Hematopoietic multipotent progenitor cell (in vitro differentiated cells): ENCODE data around the gene WDPCP. TPM values are rescaled to one million over a fixed set of nuclear protein-coding genes. Genes with fewer than 3 reads are reported as not detected.
"Not testable (repeated sequence)": the region's sequence is repeated elsewhere in the genome, so short reads cannot be mapped to it uniquely, and the experiment has no call there.

Source experiments
- DNase-seq, 3 donors: peaks; one replicate each; pipeline ENCODE4 v3.0.0-alpha.2; 2011 to 2015; ENCODE audit warnings: low read depth in 2 of 3, low spot score in 2 of 3
- total RNA-seq: library from RNA; depleted of rRNA; stranded (reverse); fragments of >200 nt; gene quantifications from one replicate; pipeline ENCODE4 v1.2.3, GENCODE V29; 2012

Gene WDPCP
- total RNA-seq, 1 donor, result 14.8 TPM

GRCh38 chr2:63465633-63466032, 122.6 kb downstream of the WDPCP start:
- DNase-seq, result no peak

GRCh38 chr2:63463142-63463541, 125.1 kb downstream of the WDPCP start:
- no peak for DNase-seq

- DNase-seq, result no peak
Observed at GRCh38 chr2:63446658-63447057, 141.6 kb downstream of the WDPCP start.

- no peak for DNase-seq
Observed at GRCh38 chr2:63444565-63445288, 143.6 kb downstream of the WDPCP start.

GRCh38 chr2:63440612-63441011, 147.7 kb downstream of the WDPCP start:
- no peak for DNase-seq

- DNase-seq, result no peak
Observed at GRCh38 chr2:63438181-63438580, 150.1 kb downstream of the WDPCP start.

GRCh38 chr2:63436488-63436887, 151.8 kb downstream of the WDPCP start:
- no peak for DNase-seq

GRCh38 chr2:63435070-63435469, 153.2 kb downstream of the WDPCP start:
- no peak for DNase-seq

- DNase-seq, result no peak
Observed at GRCh38 chr2:63434024-63435001, 154.0 kb downstream of the WDPCP start.

GRCh38 chr2:63432373-63432772, 155.9 kb downstream of the WDPCP start:
- DNase-seq, result no peak

- DNase-seq, result no peak
Observed at GRCh38 chr2:63425606-63426005, 162.7 kb downstream of the WDPCP start.

GRCh38 chr2:63425079-63425416, 163.2 kb downstream of the WDPCP start:
- DNase-seq, result no peak

GRCh38 chr2:63424329-63425078, 163.8 kb downstream of the WDPCP start:
- peak in 1 of 3 donors; percentile 9 for DNase-seq

GRCh38 chr2:63422556-63422955, 165.7 kb downstream of the WDPCP start:
- no peak for DNase-seq

GRCh38 chr2:63408530-63408929, 179.7 kb downstream of the WDPCP start:
- DNase-seq, result no peak

GRCh38 chr2:63406641-63407040, 181.6 kb downstream of the WDPCP start:
- DNase-seq, result no peak

- DNase-seq, result no peak
Observed at GRCh38 chr2:63403820-63404219, 184.5 kb downstream of the WDPCP start.

GRCh38 chr2:63402889-63403288, 185.4 kb downstream of the WDPCP start:
- not testable (repeated sequence) for DNase-seq

GRCh38 chr2:63399156-63399555, 189.1 kb downstream of the WDPCP start:
- no peak for DNase-seq

GRCh38 chr2:63379451-63379850, 208.8 kb downstream of the WDPCP start:
- DNase-seq, result no peak

GRCh38 chr2:63378589-63378988, 209.7 kb downstream of the WDPCP start:
- peak in 1 of 3 donors; percentile 18 for DNase-seq
